HCT116 (cell line): Measurements from ENCODE around the gene UBE2G2.

Experiments used
- EZH2 ChIP-seq: fragments of 200-600 bp; sonication (generic); IDR thresholded peaks from 2 replicates; pipeline ENCODE4 v1.6.1; 2017; ENCODE audit warnings: antibody characterized with exemption, mixed run types
- POLR2AphosphoS5 ChIP-seq: IDR thresholded peaks from 2 replicates; pipeline ENCODE4 v1.6.1; 2011; ENCODE audit warnings: mild to moderate bottlenecking, low read depth, low read length, moderate library complexity
- ZNF274 ChIP-seq: fragments of 200-500 bp; sonication (Bioruptor generic); IDR thresholded peaks from 2 replicates; pipeline ENCODE4 v1.6.1; 2014; ENCODE audit warnings: mild to moderate bottlenecking, low read depth, low read length, inconsistent platforms
- TF ChIP-seq, protein P1 (sequence below), 3 experiments: fragments of 200-600 bp in 1 of 3; sonication (generic) in 1 of 3; IDR thresholded peaks in 2 of 3; conservative IDR thresholded peaks in 1 of 3; 2 replicates each; pipeline ENCODE4 v1.5.1; 2012 to 2017; ENCODE audit warnings: low read depth in 2 of 3, low read length in 2 of 3, antibody characterized with exemption in 1 of 3, borderline replicate concordance in 1 of 3, control low read depth in 1 of 3, mild to moderate bottlenecking in 1 of 3, mixed read lengths in 1 of 3, mixed run types in 1 of 3, moderate library complexity in 1 of 3; ENCODE audit not compliant: insufficient read depth in 1 of 3
- TF ChIP-seq, protein P2 (sequence below): IDR thresholded peaks from 2 replicates; pipeline ENCODE4 v1.6.1; 2011; ENCODE audit warnings: mild to moderate bottlenecking, low read length, moderate library complexity; ENCODE audit not compliant: insufficient replicate concordance; ENCODE audit errors: extremely low read depth

DNA sequence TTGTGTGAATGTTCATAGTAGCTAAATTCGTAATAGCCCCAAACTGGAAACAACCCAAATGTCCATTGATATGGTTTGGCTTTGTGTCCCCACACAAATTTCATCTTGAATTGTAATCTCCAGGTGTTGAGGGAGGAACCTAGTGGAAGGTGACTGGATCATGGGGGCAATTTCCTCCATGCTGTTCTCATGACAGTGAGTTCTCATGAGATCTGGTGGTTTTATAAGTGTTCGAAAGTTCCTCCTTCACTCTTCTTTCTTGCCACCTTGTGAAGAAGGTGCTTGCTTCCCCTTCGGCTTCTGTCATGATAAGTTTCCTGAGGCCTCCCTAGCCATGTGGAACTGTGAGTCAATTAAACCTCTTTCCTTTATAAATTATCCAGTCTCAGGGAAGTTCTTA is 11.3 kb downstream of the UBE2G2 start:
- TF ChIP-seq, protein P1, sequence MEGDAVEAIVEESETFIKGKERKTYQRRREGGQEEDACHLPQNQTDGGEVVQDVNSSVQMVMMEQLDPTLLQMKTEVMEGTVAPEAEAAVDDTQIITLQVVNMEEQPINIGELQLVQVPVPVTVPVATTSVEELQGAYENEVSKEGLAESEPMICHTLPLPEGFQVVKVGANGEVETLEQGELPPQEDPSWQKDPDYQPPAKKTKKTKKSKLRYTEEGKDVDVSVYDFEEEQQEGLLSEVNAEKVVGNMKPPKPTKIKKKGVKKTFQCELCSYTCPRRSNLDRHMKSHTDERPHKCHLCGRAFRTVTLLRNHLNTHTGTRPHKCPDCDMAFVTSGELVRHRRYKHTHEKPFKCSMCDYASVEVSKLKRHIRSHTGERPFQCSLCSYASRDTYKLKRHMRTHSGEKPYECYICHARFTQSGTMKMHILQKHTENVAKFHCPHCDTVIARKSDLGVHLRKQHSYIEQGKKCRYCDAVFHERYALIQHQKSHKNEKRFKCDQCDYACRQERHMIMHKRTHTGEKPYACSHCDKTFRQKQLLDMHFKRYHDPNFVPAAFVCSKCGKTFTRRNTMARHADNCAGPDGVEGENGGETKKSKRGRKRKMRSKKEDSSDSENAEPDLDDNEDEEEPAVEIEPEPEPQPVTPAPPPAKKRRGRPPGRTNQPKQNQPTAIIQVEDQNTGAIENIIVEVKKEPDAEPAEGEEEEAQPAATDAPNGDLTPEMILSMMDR (IDR thresholded peaks at IDR 0.05 in 2 of 3, conservative IDR thresholded peaks at IDR 0.05 in 1 of 3; ENCODE audit: borderline replicate concordance in 1 of 3, insufficient read depth in 1 of 3, low read depth in 2 of 3, low read length in 2 of 3) = no peak
- TF ChIP-seq ZNF274 = no peak
- TF ChIP-seq, protein P2, sequence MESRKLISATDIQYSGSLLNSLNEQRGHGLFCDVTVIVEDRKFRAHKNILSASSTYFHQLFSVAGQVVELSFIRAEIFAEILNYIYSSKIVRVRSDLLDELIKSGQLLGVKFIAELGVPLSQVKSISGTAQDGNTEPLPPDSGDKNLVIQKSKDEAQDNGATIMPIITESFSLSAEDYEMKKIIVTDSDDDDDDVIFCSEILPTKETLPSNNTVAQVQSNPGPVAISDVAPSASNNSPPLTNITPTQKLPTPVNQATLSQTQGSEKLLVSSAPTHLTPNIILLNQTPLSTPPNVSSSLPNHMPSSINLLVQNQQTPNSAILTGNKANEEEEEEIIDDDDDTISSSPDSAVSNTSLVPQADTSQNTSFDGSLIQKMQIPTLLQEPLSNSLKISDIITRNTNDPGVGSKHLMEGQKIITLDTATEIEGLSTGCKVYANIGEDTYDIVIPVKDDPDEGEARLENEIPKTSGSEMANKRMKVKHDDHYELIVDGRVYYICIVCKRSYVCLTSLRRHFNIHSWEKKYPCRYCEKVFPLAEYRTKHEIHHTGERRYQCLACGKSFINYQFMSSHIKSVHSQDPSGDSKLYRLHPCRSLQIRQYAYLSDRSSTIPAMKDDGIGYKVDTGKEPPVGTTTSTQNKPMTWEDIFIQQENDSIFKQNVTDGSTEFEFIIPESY = no peak
- TF ChIP-seq POLR2AphosphoS5 = no peak
- TF ChIP-seq EZH2 = no peak
